GM23338 (cell line): ENCODE data around the gene KLHDC8B. TPM values are rescaled to one million over a fixed set of nuclear protein-coding genes. Genes with fewer than 3 reads are reported as not detected.

Source experiments
- ATAC-seq: fragments of 200-7000 bp; cut with Tn5 transposase; 3 replicates; pipeline ENCODE4 v1.9.1; 2020
- DNase-seq: peaks from one replicate; pipeline ENCODE4 v3.0.0-alpha.2; 2015; ENCODE audit warnings: low spot score
- H2AFZ ChIP-seq: fragments of 200-600 bp; sonication (generic); 2 replicates; pipeline ENCODE4 v1.8.0; 2016; ENCODE audit warnings: antibody characterized with exemption, mild to moderate bottlenecking, moderate library complexity
- H3F3A ChIP-seq: fragments of 200-600 bp; sonication (generic); replicated peaks from 2 replicates; pipeline ENCODE4 v1.8.0; 2017; ENCODE audit warnings: antibody characterized with exemption, mixed run types, low read depth
- H3K27ac ChIP-seq: fragments of 200-600 bp; sonication (generic); 2 replicates; pipeline ENCODE4 v1.6.1; 2016; ENCODE audit warnings: low read depth
- H3K27me3 ChIP-seq: fragments of 200-600 bp; sonication (generic); 2 replicates; pipeline ENCODE4 v1.8.0; 2016; ENCODE audit warnings: mild to moderate bottlenecking, mixed run types, moderate library complexity; ENCODE audit not compliant: insufficient read depth
- H3K36me3 ChIP-seq: fragments of 200-600 bp; sonication (generic); 2 replicates; pipeline ENCODE4 v1.8.0; 2016; ENCODE audit warnings: mild to moderate bottlenecking; ENCODE audit not compliant: insufficient read depth
- H3K4me1 ChIP-seq: fragments of 200-600 bp; sonication (generic); 2 replicates; pipeline ENCODE4 v1.8.0; 2016; ENCODE audit warnings: mild to moderate bottlenecking, moderate library complexity; ENCODE audit not compliant: insufficient read depth
- H3K4me2 ChIP-seq: fragments of 200-600 bp; sonication (generic); 2 replicates; pipeline ENCODE4 v1.7.1; 2017; ENCODE audit warnings: mixed run types
- H3K4me3 ChIP-seq: fragments of 200-600 bp; sonication (generic); 2 replicates; pipeline ENCODE4 v1.6.1; 2016; ENCODE audit warnings: mixed run types
- H3K79me2 ChIP-seq: fragments of 200-600 bp; sonication (generic); replicated peaks from 2 replicates; pipeline ENCODE4 v1.8.0; 2017; ENCODE audit warnings: mild to moderate bottlenecking; ENCODE audit not compliant: insufficient read depth
- H3K9me2 ChIP-seq: fragments of 200-600 bp; sonication (generic); 2 replicates; pipeline ENCODE4 v1.8.0; 2017; ENCODE audit not compliant: insufficient read depth
- H4K20me1 ChIP-seq: fragments of 200-600 bp; sonication (generic); replicated peaks from 2 replicates; pipeline ENCODE4 v1.8.0; 2017; ENCODE audit warnings: mild to moderate bottlenecking; ENCODE audit not compliant: insufficient read depth
- H3K27ac Mint-ChIP-seq: 2 replicates; pipeline ENCODE4 v1.8.0; 2020; ENCODE audit warnings: inconsistent platforms, mild to moderate bottlenecking, moderate library complexity, mixed read lengths
- H3K27me3 Mint-ChIP-seq: 3 replicates; pipeline ENCODE4 v1.8.0; 2022; ENCODE audit warnings: low read depth, mild to moderate bottlenecking, moderate library complexity, mixed read lengths, inconsistent platforms; ENCODE audit not compliant: insufficient read depth, poor library complexity
- H3K36me3 Mint-ChIP-seq: 3 replicates; pipeline ENCODE4 v1.8.0; 2021; ENCODE audit warnings: low read depth, mild to moderate bottlenecking, inconsistent platforms, moderate library complexity, mixed read lengths
- H3K4me1 Mint-ChIP-seq: 3 replicates; pipeline ENCODE4 v1.8.0; 2020; ENCODE audit warnings: mild to moderate bottlenecking, inconsistent platforms, mixed read lengths
- H3K4me3 Mint-ChIP-seq: 3 replicates; pipeline ENCODE4 v1.8.0; 2021; ENCODE audit warnings: moderate library complexity, mild to moderate bottlenecking, inconsistent platforms, mixed read lengths
- H3K9me3 Mint-ChIP-seq: 3 replicates; pipeline ENCODE4 v1.8.0; 2020; ENCODE audit warnings: moderate library complexity, mild to moderate bottlenecking, inconsistent platforms, mixed read lengths
- CTCF ChIP-seq, 2 experiments: fragments of 200-600 bp in 1 of 2; sonication (generic) in 1 of 2; conservative IDR thresholded peaks; 2 replicates each; pipeline versions ENCODE4 v1.5.1 to v1.6.1; 2016 to 2017; ENCODE audit warnings: antibody characterized with exemption in 2 of 2, low read depth in 2 of 2, mild to moderate bottlenecking in 2 of 2, moderate library complexity in 1 of 2
- EZH2 ChIP-seq: fragments of 200-600 bp; sonication (generic); IDR thresholded peaks from one replicate; pipeline ENCODE4 v1.8.0; 2017; ENCODE audit warnings: antibody characterized with exemption, mild to moderate bottlenecking, low read depth; ENCODE audit not compliant: unreplicated experiment
- POLR2AphosphoS5 ChIP-seq: IDR thresholded peaks from 2 replicates; pipeline ENCODE4 v1.6.1; 2016; ENCODE audit warnings: antibody characterized with exemption, low read depth
- polyA plus RNA-seq: library from polyadenylated mRNA; unstranded; fragments of >200 nt; fragmentation: Nextera tagmentation; extraction: Ambion mirVana; gene quantifications from 2 replicates; pipeline ENCODE4 v1.2.1, GENCODE V29; 2016
- total RNA-seq: library from RNA; depleted of rRNA; stranded (reverse); fragments of >200 nt; shearing (Covaris generic); gene quantifications from 2 replicates; pipeline ENCODE4 v1.2.3, GENCODE V29; 2014
- TF ChIP-seq, protein P1 (sequence below): fragments of 250-450 bp; sonication (Bioruptor Pico); IDR thresholded peaks from 2 replicates; pipeline ENCODE4 v1.5.0; 2020; ENCODE audit warnings: mild to moderate bottlenecking, moderate library complexity

The KLHDC8B gene
- total and polyA plus RNA-seq, 2 experiments from 2014 or later = 4.7 to 11.1 TPM

DNA sequence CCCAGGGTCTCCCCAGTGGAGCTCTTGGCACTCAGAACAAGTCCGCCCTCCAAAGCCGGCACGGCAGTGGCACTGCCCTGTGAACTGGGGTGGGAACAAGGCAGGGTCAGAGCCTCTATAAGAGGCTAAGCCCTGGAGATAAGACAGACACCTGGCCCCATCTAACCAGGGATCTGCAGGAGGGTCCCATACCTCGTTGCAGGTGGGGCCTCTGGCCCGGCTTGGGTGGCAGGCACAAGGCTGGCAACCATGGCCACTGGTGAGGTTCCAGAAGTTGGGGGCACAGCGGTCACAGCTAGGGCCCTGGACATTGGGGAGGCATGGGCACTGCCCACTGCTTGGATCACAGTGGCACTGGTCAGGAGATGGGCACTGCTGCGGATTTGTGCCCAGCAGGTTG, 47.2 kb upstream of the KLHDC8B start:
- Mint-ChIP-seq H3K36me3 (peaks cover 7% of the 10 kb centered on the region), H3K27me3 (peaks cover 5% of the 10 kb centered on the region), H3K4me1 (peaks cover 4% of the 10 kb centered on the region; the same call in 2 of the 3 replicates), H3K27ac (no peak overlapping the region), H3K9me3 (no peaks in the 10 kb centered on the region; the same call in 2 of the 3 replicates), H3K4me3 (no peak overlapping the region)
- ATAC-seq (no peak), DNase-seq (no peak)
- Histone ChIP-seq H3K27ac (no peak overlapping the region), H2AFZ (no peak overlapping the region), H3K36me3 (no peaks in the 10 kb centered on the region), H3F3A (peaks cover 21% of the 10 kb centered on the region), H3K9me2 (no peaks in the 10 kb centered on the region), H3K4me2 (no peak overlapping the region), H3K27me3 (no peaks in the 10 kb centered on the region), H3K4me3 (no peak overlapping the region), H4K20me1 (no peaks in the 10 kb centered on the region), H3K4me1 (peaks cover 4% of the 10 kb centered on the region; the same call in 1 of the 2 replicates), H3K79me2 (peaks cover 9% of the 10 kb centered on the region)
- TF ChIP-seq EZH2 (no peak), POLR2AphosphoS5 (no peak)

DNA sequence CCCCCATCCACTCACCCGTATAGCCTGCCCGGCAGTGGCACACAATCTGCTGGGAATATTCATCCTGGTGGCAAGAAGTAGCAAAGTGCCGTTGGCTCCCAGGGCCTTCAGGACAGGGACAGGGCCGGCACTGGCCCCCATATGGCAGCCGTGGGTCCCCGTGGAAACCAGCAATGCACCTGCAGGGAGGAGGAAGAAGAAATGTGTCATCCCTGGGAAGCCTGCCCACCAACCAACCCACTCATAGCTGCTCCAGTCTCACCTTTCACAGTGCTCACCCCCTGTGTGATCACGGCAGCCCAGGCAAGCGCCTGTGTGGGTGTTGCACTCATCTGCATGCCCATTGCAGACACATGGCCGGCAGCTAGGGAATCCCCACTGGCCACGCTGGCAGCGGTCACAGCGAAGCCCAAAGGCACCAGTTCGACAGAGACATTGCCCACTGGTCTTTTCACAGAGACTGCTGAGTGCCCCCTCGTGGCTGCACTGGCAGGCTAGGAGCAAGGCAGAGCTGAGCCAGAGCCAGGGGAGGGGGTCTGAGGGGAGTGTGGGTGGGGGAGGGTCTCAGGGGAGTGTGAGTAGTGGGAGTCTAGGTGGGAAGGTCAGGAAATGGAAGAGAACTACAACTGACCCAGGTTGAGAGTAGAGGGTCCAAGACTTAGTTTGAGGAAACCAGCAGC, 46.3 kb upstream of the KLHDC8B start:
- Mint-ChIP-seq H3K9me3 (no peaks in the 10 kb centered on the region; the same call in 2 of the 3 replicates), H3K27ac (no peak overlapping the region), H3K36me3 (peaks cover 6% of the 10 kb centered on the region), H3K27me3 (peaks cover 2% of the 10 kb centered on the region), H3K4me1 (no peaks in the 10 kb centered on the region), H3K4me3 (no peak overlapping the region)
- H3F3A ChIP-seq = peaks cover 18% of the 10 kb centered on the region
- DNase-seq (peak; percentile 7), ATAC-seq (no peak)
- H3K27me3 ChIP-seq = no peaks in the 10 kb centered on the region
- no peaks in the 10 kb centered on the region for H4K20me1 ChIP-seq
- H3K36me3 ChIP-seq = no peaks in the 10 kb centered on the region
- H3K79me2 ChIP-seq = no peaks in the 10 kb centered on the region
- no peaks in the 10 kb centered on the region for H3K4me1 ChIP-seq
- H3K4me2 ChIP-seq = no peak overlapping the region
- TF ChIP-seq CTCF (conservative IDR thresholded peaks at IDR 0.05; ENCODE audit: low read depth in 2 of 2) = peak in 1 of 2 experiments; percentile 39; a peak in 2 of 4 replicates
- TF ChIP-seq, protein P1, sequence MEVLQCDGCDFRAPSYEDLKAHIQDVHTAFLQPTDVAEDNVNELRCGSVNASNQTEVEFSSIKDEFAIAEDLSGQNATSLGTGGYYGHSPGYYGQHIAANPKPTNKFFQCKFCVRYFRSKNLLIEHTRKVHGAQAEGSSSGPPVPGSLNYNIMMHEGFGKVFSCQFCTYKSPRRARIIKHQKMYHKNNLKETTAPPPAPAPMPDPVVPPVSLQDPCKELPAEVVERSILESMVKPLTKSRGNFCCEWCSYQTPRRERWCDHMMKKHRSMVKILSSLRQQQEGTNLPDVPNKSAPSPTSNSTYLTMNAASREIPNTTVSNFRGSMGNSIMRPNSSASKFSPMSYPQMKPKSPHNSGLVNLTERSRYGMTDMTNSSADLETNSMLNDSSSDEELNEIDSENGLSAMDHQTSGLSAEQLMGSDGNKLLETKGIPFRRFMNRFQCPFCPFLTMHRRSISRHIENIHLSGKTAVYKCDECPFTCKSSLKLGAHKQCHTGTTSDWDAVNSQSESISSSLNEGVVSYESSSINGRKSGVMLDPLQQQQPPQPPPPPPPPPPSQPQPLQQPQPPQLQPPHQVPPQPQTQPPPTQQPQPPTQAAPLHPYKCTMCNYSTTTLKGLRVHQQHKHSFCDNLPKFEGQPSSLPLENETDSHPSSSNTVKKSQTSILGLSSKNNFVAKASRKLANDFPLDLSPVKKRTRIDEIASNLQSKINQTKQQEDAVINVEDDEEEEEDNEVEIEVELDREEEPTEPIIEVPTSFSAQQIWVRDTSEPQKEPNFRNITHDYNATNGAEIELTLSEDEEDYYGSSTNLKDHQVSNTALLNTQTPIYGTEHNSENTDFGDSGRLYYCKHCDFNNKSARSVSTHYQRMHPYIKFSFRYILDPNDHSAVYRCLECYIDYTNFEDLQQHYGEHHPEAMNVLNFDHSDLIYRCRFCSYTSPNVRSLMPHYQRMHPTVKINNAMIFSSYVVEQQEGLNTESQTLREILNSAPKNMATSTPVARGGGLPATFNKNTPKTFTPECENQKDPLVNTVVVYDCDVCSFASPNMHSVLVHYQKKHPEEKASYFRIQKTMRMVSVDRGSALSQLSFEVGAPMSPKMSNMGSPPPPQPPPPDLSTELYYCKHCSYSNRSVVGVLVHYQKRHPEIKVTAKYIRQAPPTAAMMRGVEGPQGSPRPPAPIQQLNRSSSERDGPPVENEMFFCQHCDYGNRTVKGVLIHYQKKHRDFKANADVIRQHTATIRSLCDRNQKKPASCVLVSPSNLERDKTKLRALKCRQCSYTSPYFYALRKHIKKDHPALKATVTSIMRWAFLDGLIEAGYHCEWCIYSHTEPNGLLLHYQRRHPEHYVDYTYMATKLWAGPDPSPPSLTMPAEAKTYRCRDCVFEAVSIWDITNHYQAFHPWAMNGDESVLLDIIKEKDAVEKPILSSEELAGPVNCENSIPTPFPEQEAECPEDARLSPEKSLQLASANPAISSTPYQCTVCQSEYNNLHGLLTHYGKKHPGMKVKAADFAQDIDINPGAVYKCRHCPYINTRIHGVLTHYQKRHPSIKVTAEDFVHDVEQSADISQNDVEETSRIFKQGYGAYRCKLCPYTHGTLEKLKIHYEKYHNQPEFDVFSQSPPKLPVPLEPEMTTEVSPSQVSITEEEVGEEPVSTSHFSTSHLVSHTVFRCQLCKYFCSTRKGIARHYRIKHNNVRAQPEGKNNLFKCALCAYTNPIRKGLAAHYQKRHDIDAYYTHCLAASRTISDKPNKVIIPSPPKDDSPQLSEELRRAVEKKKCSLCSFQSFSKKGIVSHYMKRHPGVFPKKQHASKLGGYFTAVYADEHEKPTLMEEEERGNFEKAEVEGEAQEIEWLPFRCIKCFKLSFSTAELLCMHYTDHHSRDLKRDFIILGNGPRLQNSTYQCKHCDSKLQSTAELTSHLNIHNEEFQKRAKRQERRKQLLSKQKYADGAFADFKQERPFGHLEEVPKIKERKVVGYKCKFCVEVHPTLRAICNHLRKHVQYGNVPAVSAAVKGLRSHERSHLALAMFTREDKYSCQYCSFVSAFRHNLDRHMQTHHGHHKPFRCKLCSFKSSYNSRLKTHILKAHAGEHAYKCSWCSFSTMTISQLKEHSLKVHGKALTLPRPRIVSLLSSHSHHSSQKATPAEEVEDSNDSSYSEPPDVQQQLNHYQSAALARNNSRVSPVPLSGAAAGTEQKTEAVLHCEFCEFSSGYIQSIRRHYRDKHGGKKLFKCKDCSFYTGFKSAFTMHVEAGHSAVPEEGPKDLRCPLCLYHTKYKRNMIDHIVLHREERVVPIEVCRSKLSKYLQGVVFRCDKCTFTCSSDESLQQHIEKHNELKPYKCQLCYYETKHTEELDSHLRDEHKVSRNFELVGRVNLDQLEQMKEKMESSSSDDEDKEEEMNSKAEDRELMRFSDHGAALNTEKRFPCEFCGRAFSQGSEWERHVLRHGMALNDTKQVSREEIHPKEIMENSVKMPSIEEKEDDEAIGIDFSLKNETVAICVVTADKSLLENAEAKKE = no peak
- H3K9me2 ChIP-seq = no peaks in the 10 kb centered on the region
- H2AFZ ChIP-seq = no peak overlapping the region
- no peak overlapping the region for H3K4me3 ChIP-seq
- H3K27ac ChIP-seq = no peak overlapping the region
